A172 (cell line): ENCODE data around the gene RAB36. TPM values are rescaled to one million over a fixed set of nuclear protein-coding genes. Genes with fewer than 3 reads are reported as not detected.
A peak's percentile ranks its signal among the peaks of the same experiment; 100 is the strongest.

ENCODE experiments used
- DNase-seq: peaks from one replicate; pipeline ENCODE4 v3.0.0-alpha.2; 2015; ENCODE audit warnings: low spot score
- total RNA-seq: library from RNA; depleted of rRNA; stranded (reverse); fragments of >200 nt; shearing (Covaris generic); gene quantifications from 2 replicates; pipeline ENCODE4 v1.2.3, GENCODE V29; 2014

RAB36 gene
- total RNA-seq, 1 experiment from 2014 or later = 6.6 TPM

DNA sequence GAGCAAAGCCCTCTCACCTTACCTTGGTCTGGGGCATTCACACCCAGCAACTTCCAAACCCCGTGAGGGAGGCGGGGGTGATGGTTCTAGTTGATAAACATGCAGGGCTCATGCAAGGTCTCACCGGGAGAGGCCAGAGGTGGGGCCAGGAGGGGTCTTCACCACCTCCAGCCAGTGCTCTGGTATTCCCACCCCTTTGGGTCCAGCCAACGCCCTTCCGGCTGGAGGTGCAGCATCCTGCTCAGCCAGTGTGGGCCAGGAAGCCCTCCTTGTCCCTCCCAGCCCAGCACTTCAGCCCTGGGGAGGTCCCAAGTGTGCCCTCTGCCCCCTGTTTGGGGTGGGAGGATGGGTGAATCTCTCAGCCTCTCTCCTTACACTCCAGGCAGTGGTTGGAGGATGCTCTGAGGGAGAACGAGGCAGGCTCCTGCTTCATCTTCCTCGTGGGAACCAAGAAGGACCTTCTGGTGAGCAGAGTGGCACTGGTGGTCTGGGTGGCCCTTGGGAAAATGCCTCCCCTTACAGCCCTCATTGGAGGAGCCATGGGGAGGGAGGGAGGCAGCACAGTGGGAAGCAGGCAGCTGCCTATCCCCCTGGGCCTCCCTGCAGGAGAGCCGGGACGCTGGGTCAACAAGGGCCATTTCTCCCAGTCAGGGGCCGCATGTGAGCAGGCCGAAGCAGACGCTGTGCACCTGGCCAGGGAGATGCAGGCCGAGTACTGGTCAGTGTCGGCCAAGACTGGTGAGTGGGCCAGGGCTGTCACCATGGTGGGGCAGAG is 13.4 kb downstream of the RAB36 start:
- no peak for DNase-seq

DNA sequence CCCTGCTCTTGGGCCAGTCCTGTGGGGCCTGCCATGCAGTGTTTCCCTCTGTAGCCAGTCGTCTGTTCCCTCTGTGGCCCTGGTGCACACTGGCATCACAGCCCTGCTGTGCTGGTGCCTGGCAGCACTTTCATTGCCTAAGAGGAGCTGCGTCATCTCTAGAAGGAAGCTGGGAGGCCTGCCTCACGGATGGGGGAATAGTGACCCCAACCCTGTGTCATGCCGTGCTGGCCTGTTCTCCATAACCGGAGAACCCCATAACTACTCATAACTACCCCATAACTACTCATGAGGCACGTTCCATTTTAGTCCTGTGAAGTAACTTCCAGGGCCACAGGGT is 14.0 kb downstream of the RAB36 start:
- no peak for DNase-seq

GRCh38 chr22:23161029-23161428 is 15.8 kb downstream of the RAB36 start:
- no peak for DNase-seq

DNA sequence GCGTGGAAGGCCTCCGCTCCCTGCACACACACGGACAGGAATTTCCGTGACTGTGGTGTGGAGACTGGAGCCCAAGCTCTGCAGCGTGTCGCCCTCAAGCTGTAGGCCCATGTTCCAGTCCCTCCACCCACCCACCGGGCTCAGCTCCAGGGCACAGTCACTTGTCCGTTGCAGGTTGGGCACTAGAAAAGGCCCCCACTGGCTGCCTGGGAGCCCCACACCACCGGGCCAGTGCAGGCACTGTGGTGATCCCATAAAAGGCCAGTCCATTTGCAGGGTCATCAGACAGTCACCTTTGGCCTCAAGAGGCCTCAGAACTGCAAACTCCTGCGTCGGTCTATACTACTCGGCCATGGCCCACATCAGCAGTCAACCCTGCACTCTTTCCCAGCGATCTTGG is 16.3 kb downstream of the RAB36 start:
- no peak for DNase-seq

DNA sequence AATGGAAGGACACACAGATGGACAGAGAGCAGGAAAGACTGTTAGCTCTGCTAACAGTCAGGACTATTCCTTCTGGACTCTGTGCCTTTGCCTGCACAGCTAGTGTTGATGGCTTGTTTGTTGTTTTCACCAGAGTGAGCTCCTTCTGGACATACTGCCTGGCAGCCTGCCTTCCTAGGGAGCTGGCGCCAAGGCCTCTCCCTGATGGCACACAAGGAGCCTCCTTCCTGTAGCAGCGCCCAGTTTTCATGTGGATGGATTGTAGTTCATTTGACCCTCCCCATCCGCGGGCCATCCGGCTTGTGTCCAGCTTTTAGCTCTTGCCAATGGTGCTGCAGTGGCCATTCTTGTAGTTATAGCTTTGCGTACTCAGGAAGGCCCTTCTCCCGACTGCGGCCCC is 18.4 kb downstream of the RAB36 start:
- no peak for DNase-seq

DNA sequence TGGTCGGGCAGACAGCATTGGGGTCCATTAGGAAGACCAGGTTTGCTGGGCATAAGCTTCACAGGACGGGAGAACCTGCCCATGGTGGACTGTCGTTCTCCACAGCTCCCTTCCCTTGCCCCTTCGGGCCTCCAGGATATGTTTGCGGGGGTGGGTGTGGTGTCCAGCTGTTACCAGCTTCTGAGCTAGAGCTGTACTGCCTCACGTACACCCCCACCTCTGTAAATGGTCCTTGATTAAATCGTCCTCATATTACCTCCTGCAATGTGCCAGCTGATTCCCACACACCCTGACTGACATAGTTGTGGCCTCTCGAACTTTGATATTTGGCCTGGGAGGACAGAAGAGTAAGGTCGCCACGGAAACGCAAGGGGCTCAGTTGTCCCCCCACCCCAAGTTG is 18.8 kb downstream of the RAB36 start:
- DNase-seq = no peak

DNA sequence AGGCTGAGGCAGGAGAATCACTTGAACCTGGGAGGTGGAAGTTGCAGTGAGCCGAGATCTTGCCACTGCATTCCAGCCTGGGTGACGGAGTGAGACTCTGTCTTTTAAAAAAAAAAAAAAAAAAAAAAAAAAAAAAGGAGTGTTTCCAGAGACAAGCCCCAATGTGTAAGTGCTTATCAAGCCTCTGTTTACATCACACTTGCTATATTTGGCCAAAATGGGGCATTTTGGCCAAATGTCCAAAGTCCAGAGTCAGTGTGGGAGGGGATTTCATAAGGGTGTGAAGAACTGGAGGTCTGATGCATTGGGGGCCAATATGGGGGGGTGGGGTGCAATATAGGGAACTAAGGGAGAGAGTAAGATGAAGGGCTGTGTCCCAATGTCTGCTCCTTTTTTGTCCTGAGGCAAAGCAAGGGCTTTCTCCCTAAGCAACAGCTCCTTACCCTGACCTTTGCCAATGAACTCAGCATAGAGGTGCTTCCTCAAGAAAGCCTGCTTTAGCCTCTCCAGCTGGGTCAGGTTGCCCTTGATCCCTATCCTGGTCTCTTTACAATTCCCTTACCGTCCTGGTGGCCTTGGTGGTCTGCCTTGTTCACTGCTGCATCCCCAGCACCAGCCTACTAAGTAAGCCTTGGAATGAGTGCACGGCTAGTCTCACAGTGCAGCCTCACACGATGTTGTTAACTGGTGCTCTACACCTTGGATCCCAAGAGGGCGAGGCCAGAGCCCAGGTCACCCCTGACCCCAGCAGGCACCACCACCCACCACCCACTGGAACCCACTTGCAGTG is 21.0 kb downstream of the RAB36 start:
- DNase-seq = no peak

DNA sequence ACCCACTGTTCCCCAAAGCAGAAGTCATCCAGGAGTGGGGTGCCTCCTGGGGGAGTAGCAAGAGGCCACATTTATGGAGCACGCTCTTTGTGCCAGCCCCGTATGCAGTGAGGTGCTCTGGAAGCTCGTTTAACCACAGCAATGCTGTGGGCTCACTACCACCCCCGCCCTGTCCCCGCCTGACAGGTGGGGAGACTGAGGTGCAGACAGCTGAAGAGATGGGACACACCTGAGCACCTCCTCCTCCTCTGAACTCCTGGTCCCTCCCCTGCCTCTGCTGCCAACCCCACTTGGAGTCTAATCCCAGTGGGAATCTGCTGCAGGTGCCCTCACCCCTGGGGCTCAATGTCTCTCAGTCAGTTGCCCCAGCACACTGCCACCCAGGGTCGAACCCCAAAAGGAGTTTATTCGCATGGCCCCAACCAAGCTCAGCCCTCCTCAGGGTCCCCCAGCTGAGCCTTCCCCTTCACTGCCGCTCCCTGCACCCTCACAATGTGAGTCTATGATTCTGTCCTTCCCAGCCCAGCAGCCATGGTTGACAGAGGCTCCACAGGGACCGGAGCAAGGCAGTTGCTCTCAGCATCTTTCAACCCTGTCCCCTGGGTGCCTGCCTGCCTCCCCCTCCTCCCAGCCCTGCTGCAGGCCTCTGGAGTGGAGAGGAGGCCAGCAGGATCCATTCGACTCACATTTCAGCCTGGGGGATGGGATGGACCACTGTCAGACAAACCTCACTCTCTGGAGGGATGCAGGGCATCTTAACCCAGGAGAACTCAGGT is 21.8 kb downstream of the RAB36 start:
- DNase-seq = no peak

GRCh38 chr22:23168391-23169042 is 23.2 kb downstream of the RAB36 start:
- DNase-seq = no peak

DNA sequence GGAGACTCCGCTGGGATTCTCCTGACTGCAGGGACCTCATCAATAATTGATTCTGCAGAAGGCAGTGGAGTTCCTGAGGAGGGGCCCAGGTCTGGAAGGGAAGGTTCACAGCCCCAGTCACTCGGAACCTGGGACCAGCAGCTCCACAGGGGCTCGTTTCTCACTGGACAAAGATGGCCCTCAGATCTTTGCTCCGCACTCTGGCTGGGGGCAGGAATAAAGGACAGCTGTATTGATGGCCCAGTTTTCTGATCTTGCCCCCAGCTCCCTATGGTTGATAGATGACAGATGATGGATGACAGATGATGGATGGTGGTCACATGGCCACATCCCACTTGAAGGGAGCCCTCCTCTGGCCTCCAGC is 23.7 kb downstream of the RAB36 start:
- no peak for DNase-seq

DNA sequence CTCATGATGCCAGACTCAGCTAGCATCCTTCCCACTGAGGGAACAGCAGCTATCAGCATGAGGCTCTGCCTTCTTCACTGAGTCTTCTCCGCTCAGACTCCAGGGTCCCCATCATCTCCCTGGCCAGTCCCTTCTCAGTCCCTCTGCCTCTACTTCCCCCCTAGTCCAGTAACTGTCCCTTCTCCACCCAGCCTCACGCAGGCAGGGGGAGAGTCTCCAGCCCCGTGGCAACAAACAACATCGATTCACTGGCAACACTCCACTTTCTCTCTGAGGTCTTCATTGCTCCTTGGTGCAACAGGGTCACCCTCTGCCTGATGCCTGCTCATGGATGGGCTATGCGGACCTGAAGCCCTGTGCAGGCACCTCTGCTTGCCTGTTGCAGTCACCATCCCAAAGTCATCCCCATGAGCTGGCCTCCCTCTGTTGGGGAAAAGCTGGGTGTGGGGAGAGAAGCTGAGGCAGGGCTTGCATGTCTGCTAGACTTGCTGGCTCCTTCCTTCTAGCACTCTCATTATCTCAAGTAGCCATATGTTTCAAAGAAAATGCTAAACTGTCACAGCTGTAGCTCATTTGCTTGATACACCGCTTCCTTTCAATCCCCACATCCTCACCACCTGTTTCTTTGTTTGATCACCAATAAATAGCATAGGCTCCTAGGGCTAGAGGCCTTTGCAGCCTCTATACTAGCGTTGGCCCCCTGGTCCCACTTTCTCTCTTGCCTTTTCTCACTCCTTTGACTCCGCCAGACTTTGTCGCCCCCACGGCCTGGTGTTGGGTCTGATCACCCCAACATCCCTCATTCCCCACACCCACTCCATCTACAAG is 30.8 kb downstream of the RAB36 start:
- no peak for DNase-seq

- no peak for DNase-seq
Observed at GRCh38 chr22:23176645-23177027, 31.4 kb downstream of the RAB36 start.

DNA sequence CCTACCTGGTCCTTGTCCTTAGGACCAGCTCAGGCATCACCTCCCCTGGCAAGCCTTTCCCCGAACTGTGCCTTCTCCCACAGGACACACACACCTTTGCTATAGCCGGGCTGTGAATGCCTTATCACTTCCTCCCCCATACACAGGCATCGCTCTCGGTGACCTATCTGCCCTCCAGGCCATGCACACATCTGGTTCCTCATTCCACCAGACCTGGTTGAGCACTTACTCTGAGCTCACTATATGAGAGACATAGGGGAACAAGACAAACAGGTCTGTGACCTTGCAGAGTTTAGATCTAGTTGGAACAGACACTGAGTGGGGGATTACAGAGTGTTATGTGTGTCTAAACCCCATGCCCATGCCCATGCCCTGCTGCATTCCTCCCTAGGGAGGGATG is 31.9 kb downstream of the RAB36 start:
- no peak for DNase-seq

DNA sequence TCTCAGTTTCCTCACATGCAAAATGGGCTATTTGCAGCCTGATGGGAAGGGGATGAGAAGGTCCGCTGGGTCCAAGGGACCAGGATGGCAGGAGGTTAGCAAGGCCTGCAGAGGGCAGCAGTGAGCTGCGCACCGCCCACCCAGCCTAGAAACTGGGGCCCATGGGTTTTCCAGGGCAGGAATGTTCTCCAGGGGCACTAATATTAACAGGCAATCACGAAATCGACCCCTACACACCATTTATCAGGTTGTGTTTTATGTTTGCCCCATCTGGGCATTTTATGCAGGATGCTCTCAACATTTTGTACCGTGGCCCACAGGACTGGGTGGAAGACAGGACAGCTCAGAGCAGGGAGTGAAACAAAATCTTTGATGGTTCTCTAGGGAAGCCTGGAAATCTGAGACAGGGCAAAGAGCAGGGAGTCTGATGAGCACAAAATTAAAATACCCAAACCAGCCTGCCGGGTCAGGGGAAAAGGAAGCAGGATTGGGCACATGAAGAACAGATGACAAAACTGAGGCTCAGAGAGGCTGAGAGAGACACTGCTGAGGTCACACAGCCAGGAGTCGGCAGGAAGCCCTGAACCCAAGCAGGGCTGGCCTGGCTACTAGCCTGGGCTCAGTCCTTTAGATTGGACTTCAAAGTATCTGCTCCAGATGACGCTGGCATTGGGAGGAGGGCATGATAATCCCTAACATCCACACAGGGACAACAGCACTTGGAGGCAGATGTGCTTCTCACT is 33.4 kb downstream of the RAB36 start:
- DNase-seq = peak; percentile 34

GRCh38 chr22:23179381-23180299 is 34.4 kb downstream of the RAB36 start:
- DNase-seq = no peak

DNA sequence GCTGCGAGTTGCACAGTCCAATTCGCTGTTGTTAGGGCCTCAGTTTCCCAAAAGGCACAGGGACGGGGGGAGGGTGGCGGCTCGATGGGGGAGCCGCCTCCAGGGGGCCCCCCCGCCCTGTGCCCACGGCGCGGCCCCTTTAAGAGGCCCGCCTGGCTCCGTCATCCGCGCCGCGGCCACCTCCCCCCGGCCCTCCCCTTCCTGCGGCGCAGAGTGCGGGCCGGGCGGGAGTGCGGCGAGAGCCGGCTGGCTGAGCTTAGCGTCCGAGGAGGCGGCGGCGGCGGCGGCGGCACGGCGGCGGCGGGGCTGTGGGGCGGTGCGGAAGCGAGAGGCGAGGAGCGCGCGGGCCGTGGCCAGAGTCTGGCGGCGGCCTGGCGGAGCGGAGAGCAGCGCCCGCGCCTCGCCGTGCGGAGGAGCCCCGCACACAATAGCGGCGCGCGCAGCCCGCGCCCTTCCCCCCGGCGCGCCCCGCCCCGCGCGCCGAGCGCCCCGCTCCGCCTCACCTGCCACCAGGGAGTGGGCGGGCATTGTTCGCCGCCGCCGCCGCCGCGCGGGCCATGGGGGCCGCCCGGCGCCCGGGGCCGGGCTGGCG is 35.1 kb downstream of the RAB36 start, which contains the start of gene BCR:
Gene BCR, plus strand, starts transcription at position 209 of the 592 bp plus-strand sequence. CDS start 452 bp downstream, outside the sequence.
- no peak for DNase-seq

- no peak for DNase-seq
Observed at GRCh38 chr22:23180893-23181720, 35.8 kb downstream of the RAB36 start.

GRCh38 chr22:23181721-23182308 is 36.5 kb downstream of the RAB36 start:
- DNase-seq = no peak
